Measurements from ENCODE around the gene TBPL1. TPM values are rescaled to one million over a fixed set of nuclear protein-coding genes. Genes with fewer than 3 reads are reported as not detected.

The TBPL1 gene
- total and polyA plus RNA-seq, 7 experiments from 2014 or later = 21.0 to 51.2 (median 31.2) TPM

- ChIA-PET POLR2A (no interaction called here), CTCF (interaction anchor here (0.9 to 1.1 kb wide), 2 partner anchors 94 to 96 kb away, joined by 4 to 5 read pairs; no protein-coding TSS in a partner anchor)
- intact Hi-C loops (cut with micrococcal nuclease) = loop anchor here in 1 of 2 donors (2.0 kb wide), 1 partner anchor 13 kb away; no protein-coding TSS in a partner anchor
- Histone ChIP-seq H3K36me3 (ENCODE audit: control insufficient read depth in 2 of 3, insufficient read depth in 3 of 3, low read length in 3 of 3) (no peaks in the 10 kb centered on the region), H3K27ac (ENCODE audit: low read depth, low read length) (no peak overlapping the region), H3K4me1 (ENCODE audit: control insufficient read depth in 2 of 2, insufficient read depth in 2 of 2, low read length in 2 of 2) (peaks cover 0 to 6% of the 10 kb centered on the region in 2 donors), H3K4me3 (ENCODE audit: low read length) (no peak overlapping the region), H3K9me3 (ENCODE audit: control insufficient read depth in 2 of 3, low read length in 3 of 3) (no peaks in the 10 kb centered on the region), H3K27me3 (ENCODE audit: control insufficient read depth in 2 of 2, insufficient read depth in 2 of 2, low read length in 2 of 2) (no peaks in the 10 kb centered on the region)
- H3K4me1 Mint-ChIP-seq = peaks cover 21 to 82% (median 64%) of the 10 kb centered on the region in 7 donors
- DNase-seq (no peak), ATAC-seq (no peak)
- H3K4me3 Mint-ChIP-seq = peak overlapping the region in 7 of 10 donors; percentile 20 to 67 (median 61)
- H3K9me3 Mint-ChIP-seq = no peaks in the 10 kb centered on the region
- peak overlapping the region in 8 of 9 donors; percentile 9 to 88 (median 63) for H3K27ac Mint-ChIP-seq
- peaks cover 0 to 3% (median 0%) of the 10 kb centered on the region in 5 donors for H3K36me3 Mint-ChIP-seq
- H3K27me3 Mint-ChIP-seq = no peaks in the 10 kb centered on the region
Measured at GRCh38 chr6:133969285-133969920, 16.4 kb downstream of the TBPL1 start.

GRCh38 chr6:133969921-133970295, 16.9 kb downstream of the TBPL1 start:
- intact Hi-C loops (cut with micrococcal nuclease) = loop anchor here (1.0 to 5.0 kb wide), 3 partner anchors 8 to 1458 kb away; partner anchors contain the start of gene STX7 (in 1 of the 2)
- Mint-ChIP-seq H3K9me3 (no peaks in the 10 kb centered on the region), H3K4me1 (peaks cover 19 to 78% (median 61%) of the 10 kb centered on the region in 7 donors), H3K36me3 (peaks cover 0 to 3% (median 0%) of the 10 kb centered on the region in 5 donors), H3K27ac (peak overlapping the region in 8 of 9 donors; percentile 15 to 88 (median 68)), H3K27me3 (no peaks in the 10 kb centered on the region), H3K4me3 (peak overlapping the region in 7 of 10 donors; percentile 20 to 67 (median 23))
- Histone ChIP-seq H3K27me3 (ENCODE audit: control insufficient read depth in 2 of 2, insufficient read depth in 2 of 2, low read length in 2 of 2) (no peaks in the 10 kb centered on the region), H3K4me1 (ENCODE audit: control insufficient read depth in 2 of 2, insufficient read depth in 2 of 2, low read length in 2 of 2) (peaks cover 0 to 6% of the 10 kb centered on the region in 2 donors), H3K36me3 (ENCODE audit: control insufficient read depth in 2 of 3, insufficient read depth in 3 of 3, low read length in 3 of 3) (no peaks in the 10 kb centered on the region), H3K9me3 (ENCODE audit: control insufficient read depth in 2 of 3, low read length in 3 of 3) (no peaks in the 10 kb centered on the region), H3K27ac (ENCODE audit: low read depth, low read length) (no peak overlapping the region), H3K4me3 (ENCODE audit: low read length) (no peak overlapping the region)
- DNase-seq (no peak), ATAC-seq (no peak)
- ChIA-PET CTCF (interaction anchor here (0.9 to 1.8 kb wide), 3 partner anchors 46 to 95 kb away, joined by 3 to 7 read pairs (median 5); no protein-coding TSS in a partner anchor), POLR2A (no interaction called here)

- ATAC-seq = no peak
- Mint-ChIP-seq H3K4me3 (no peak overlapping the region), H3K9me3 (no peaks in the 10 kb centered on the region), H3K36me3 (no peaks in the 10 kb centered on the region), H3K27me3 (no peaks in the 10 kb centered on the region), H3K27ac (peak overlapping the region in 3 of 9 donors; percentile 27 to 80 (median 34)), H3K4me1 (peaks cover 17 to 68% (median 53%) of the 10 kb centered on the region in 7 donors)
- Histone ChIP-seq H3K9me3 (ENCODE audit: control insufficient read depth in 2 of 3, low read length in 3 of 3) (no peaks in the 10 kb centered on the region), H3K27ac (ENCODE audit: low read depth, low read length) (no peak overlapping the region), H3K27me3 (ENCODE audit: control insufficient read depth in 2 of 2, insufficient read depth in 2 of 2, low read length in 2 of 2) (no peaks in the 10 kb centered on the region), H3K4me3 (ENCODE audit: low read length) (no peak overlapping the region), H3K4me1 (ENCODE audit: control insufficient read depth in 2 of 2, insufficient read depth in 2 of 2, low read length in 2 of 2) (peaks cover 0 to 6% of the 10 kb centered on the region in 2 donors), H3K36me3 (ENCODE audit: control insufficient read depth in 2 of 3, insufficient read depth in 3 of 3, low read length in 3 of 3) (no peaks in the 10 kb centered on the region)
- no peak for DNase-seq
- POLR2A ChIA-PET = no interaction called here
- intact Hi-C loops (cut with micrococcal nuclease) = loop anchor here in 1 of 2 donors (5.0 kb wide), 1 partner anchor 1460 kb away; the partner anchor contains the start of gene STX7
- CTCF ChIA-PET = no interaction called here
Measured at GRCh38 chr6:133971861-133972260, 18.8 kb downstream of the TBPL1 start.

GRCh38 chr6:133972388-133972787, 19.4 kb downstream of the TBPL1 start:
- no peaks in the 10 kb centered on the region for H3K27me3 ChIP-seq (ENCODE audit: control insufficient read depth in 2 of 2, insufficient read depth in 2 of 2, low read length in 2 of 2)
- no peak for DNase-seq
- no peaks in the 10 kb centered on the region for H3K9me3 Mint-ChIP-seq
- no peaks in the 10 kb centered on the region for H3K9me3 ChIP-seq (ENCODE audit: control insufficient read depth in 2 of 3, low read length in 3 of 3)
- no peak overlapping the region for H3K27ac Mint-ChIP-seq
- ChIA-PET CTCF (interaction anchor here (0.7 to 2.8 kb wide), 12 partner anchors 9 to 125 kb away, joined by 3 to 38 read pairs (median 8); partner anchors contain the start of gene TBPL1), POLR2A (no interaction called here)
- no peak overlapping the region for H3K4me3 Mint-ChIP-seq
- ATAC-seq = no peak
- H3K4me1 Mint-ChIP-seq = peaks cover 15 to 65% (median 52%) of the 10 kb centered on the region in 7 donors
- H3K36me3 ChIP-seq (ENCODE audit: control insufficient read depth in 2 of 3, insufficient read depth in 3 of 3, low read length in 3 of 3) = no peaks in the 10 kb centered on the region
- intact Hi-C loops (cut with micrococcal nuclease) = loop anchor here in 1 of 2 donors (5.0 kb wide), 1 partner anchor 1460 kb away; the partner anchor contains the start of gene STX7
- H3K36me3 Mint-ChIP-seq = no peaks in the 10 kb centered on the region
- no peaks in the 10 kb centered on the region for H3K27me3 Mint-ChIP-seq
- H3K4me1 ChIP-seq (ENCODE audit: control insufficient read depth in 2 of 2, insufficient read depth in 2 of 2, low read length in 2 of 2) = peaks cover 0 to 6% of the 10 kb centered on the region in 2 donors
- no peak overlapping the region for H3K27ac ChIP-seq (ENCODE audit: low read depth, low read length)
- H3K4me3 ChIP-seq (ENCODE audit: low read length) = no peak overlapping the region

GRCh38 chr6:133973109-133973971, 20.3 kb downstream of the TBPL1 start:
- peak in 7 of 9 donors; percentile 16 to 53 (median 43) for DNase-seq
- H3K27ac ChIP-seq (ENCODE audit: low read depth, low read length) = no peak overlapping the region
- Mint-ChIP-seq H3K9me3 (no peaks in the 10 kb centered on the region), H3K27me3 (no peaks in the 10 kb centered on the region), H3K4me1 (peaks cover 16 to 67% (median 59%) of the 10 kb centered on the region in 7 donors), H3K27ac (peak overlapping the region in 2 of 9 donors; percentile 45 to 79), H3K4me3 (no peak overlapping the region), H3K36me3 (no peaks in the 10 kb centered on the region)
- ChIA-PET CTCF (interaction anchor here (0.6 to 2.8 kb wide), 17 partner anchors 8 to 144 kb away, joined by 3 to 38 read pairs (median 6); partner anchors contain the start of genes SLC2A12 and TBPL1), POLR2A (interaction anchor here (0.7 to 0.8 kb wide), 2 partner anchors 9 to 20 kb away, joined by 3 read pairs; partner anchors contain the start of gene TBPL1)
- no peaks in the 10 kb centered on the region for H3K27me3 ChIP-seq (ENCODE audit: control insufficient read depth in 2 of 2, insufficient read depth in 2 of 2, low read length in 2 of 2)
- H3K4me1 ChIP-seq (ENCODE audit: control insufficient read depth in 2 of 2, insufficient read depth in 2 of 2, low read length in 2 of 2) = peaks cover 0 to 6% of the 10 kb centered on the region in 2 donors
- no peaks in the 10 kb centered on the region for H3K36me3 ChIP-seq (ENCODE audit: control insufficient read depth in 2 of 3, insufficient read depth in 3 of 3, low read length in 3 of 3)
- H3K4me3 ChIP-seq (ENCODE audit: low read length) = no peak overlapping the region
- peak; percentile 79 for ATAC-seq
- H3K9me3 ChIP-seq (ENCODE audit: control insufficient read depth in 2 of 3, low read length in 3 of 3) = no peaks in the 10 kb centered on the region
- intact Hi-C loops (cut with micrococcal nuclease) = loop anchor here (1.0 to 5.0 kb wide), 7 partner anchors 10 to 1461 kb away; partner anchors contain the start of genes TBPL1 (in 2 of the 2) and STX7 (in 1 of the 2)
